ENCODE data around the gene PNMA6E.
A peak's percentile ranks its signal among the peaks of the same experiment; 100 is the strongest.

Gene PNMA6E

DNA sequence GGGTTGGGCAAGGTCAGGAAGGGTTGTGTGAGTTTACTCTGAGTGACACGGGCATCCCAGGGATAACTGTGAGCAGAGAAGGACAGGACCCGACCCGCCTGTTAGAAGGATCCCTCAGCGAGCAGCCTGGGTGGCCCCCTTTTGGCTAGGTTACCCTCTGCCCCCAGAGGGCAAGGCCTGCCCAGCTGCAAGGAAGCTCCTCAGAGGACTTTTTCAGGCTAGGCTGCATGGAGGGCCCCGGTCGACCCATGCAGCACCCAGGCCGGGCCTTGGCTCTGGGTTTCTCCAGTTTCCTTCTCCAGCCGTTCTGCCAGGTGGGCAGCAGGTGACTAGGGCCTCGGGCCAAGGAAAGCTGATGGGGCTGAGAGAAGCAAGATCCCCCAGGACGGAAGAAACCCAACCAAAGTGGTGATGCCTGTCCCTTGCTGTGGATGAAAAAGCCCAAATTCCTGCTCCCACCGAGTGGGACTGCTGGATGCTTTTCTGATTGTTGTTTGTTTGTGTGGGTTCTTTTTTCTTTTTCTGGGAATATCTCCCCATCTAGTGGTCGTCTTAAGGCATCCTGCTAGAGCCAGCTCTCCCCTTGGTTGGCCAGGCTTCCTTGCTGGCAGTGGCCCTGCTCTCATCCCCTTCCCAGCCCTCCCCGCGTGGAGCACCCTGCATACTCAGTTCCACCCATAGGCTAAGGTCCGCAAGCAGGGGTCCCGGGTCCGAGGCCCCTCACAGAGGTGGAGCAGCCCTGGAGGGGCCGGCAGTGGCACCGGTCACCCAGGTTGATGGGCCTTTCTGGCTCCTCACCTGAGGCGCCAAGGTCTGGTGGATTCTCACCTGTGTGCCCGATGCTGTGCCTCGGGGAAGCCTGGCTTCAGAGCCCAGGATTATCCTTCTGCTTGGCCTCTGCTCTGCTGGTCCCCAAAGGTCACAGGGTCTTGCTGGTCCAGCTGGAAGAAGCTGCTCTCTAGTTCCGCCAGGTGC lies 11.9 kb upstream of the PNMA6E start:
- DNase-seq (ENCODE audit: low read depth): no peak
- no peak for TF ChIP-seq MYC (IDR thresholded peaks at IDR 0.05; ENCODE audit: low read depth, low read length)
- TF ChIP-seq, protein P1, sequence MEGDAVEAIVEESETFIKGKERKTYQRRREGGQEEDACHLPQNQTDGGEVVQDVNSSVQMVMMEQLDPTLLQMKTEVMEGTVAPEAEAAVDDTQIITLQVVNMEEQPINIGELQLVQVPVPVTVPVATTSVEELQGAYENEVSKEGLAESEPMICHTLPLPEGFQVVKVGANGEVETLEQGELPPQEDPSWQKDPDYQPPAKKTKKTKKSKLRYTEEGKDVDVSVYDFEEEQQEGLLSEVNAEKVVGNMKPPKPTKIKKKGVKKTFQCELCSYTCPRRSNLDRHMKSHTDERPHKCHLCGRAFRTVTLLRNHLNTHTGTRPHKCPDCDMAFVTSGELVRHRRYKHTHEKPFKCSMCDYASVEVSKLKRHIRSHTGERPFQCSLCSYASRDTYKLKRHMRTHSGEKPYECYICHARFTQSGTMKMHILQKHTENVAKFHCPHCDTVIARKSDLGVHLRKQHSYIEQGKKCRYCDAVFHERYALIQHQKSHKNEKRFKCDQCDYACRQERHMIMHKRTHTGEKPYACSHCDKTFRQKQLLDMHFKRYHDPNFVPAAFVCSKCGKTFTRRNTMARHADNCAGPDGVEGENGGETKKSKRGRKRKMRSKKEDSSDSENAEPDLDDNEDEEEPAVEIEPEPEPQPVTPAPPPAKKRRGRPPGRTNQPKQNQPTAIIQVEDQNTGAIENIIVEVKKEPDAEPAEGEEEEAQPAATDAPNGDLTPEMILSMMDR (IDR thresholded peaks at IDR 0.05; ENCODE audit: low read depth, low read length): no peak
- TF ChIP-seq, protein P2, sequence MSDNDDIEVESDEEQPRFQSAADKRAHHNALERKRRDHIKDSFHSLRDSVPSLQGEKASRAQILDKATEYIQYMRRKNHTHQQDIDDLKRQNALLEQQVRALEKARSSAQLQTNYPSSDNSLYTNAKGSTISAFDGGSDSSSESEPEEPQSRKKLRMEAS (IDR thresholded peaks at IDR 0.05; ENCODE audit: low read depth, low read length): no peak
- TF ChIP-seq POLR2A (IDR thresholded peaks at IDR 0.05; ENCODE audit: extremely low read depth, insufficient read length): no peak
- H3K4me3 ChIP-seq (ENCODE audit: low read depth, low read length): no peak overlapping the region

DNA sequence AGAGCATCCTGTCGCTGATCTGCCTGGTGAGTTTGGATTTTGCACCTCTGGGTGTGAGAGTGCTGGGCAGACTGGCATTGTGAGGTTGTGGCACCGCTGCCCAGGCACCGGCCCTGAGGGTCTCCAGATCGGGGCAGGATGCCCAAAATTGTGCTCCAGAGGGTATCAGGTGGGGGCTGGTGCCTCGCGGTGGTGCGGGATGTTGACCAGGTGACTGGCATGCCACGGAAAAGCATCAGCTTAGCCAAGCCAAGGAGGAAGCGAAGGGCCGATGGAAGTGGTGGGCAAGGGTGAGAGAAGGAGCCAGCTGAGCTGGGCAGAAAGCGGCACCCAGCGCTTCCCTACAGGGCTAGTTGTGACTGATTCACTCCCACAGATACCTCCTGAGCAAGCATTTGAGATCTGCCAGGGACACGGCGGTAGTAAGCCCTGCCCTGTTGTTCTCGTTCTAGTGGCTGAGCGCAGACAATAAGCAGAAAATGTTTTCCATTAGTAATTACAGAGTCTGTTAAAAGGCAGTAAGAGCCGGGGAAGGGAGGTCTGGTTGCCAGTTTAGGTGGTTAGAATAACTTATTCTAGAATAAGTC lies 10.9 kb upstream of the PNMA6E start:
- TF ChIP-seq, protein P2 (IDR thresholded peaks at IDR 0.05; ENCODE audit: low read depth, low read length): no peak
- TF ChIP-seq, protein P1 (IDR thresholded peaks at IDR 0.05; ENCODE audit: low read depth, low read length): no peak
- TF ChIP-seq POLR2A (IDR thresholded peaks at IDR 0.05; ENCODE audit: extremely low read depth, insufficient read length) (no peak), MYC (IDR thresholded peaks at IDR 0.05; ENCODE audit: low read depth, low read length) (no peak)
- DNase-seq (ENCODE audit: low read depth): no peak
- no peak overlapping the region for H3K4me3 ChIP-seq (ENCODE audit: low read depth, low read length)

DNA sequence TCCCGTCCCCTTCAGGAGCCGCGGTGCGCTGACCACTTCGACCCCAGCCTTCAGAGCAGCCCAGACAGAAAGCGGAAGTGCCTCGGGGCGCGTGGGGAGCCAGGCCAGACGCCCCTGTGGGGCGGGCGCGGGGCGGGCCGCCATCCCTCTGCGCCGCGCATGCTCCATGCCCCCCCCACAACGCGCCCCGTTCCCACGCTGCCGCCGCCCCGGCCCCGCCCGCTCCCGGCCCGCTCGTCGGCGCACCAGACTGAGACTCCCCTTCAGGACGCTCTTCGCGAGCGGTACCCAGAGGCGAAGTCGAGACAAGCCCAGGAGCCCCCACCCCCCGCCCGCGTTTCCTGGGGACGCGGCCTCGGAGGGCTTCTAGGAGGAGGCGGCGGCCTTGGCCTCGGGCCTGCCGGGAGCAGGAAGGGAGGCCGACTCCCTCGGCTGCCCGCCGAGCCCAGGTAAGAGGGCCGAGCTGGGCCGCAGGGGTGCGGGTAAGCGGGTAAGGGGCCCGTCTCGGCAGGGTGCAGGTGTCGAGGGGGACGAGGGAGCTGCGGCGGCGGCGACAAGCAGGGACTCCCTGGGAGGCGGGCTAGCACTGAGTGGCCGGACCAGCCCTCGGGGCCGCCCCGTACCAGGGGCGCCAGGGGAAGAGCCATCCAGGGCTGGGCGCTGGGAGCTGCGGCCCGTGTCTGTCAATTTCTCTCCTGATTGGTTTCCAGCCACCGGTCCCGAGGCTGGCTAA lies 10.3 kb upstream of the PNMA6E start, which contains the start of gene ZFP92:
Gene ZFP92, plus strand, starts transcription at position 218 of the 733 bp plus-strand sequence. CDS start 6,851 bp downstream, outside the sequence.
- TF ChIP-seq MYC (IDR thresholded peaks at IDR 0.05; ENCODE audit: low read depth, low read length) (no peak), POLR2A (IDR thresholded peaks at IDR 0.05; ENCODE audit: extremely low read depth, insufficient read length) (no peak)
- TF ChIP-seq, protein P1 (IDR thresholded peaks at IDR 0.05; ENCODE audit: low read depth, low read length): no peak
- TF ChIP-seq, protein P2 (IDR thresholded peaks at IDR 0.05; ENCODE audit: low read depth, low read length): no peak
- DNase-seq (ENCODE audit: low read depth): peak; percentile 58
- no peak within 1 kb of the TSS for H3K4me3 ChIP-seq (ENCODE audit: low read depth, low read length)

DNA sequence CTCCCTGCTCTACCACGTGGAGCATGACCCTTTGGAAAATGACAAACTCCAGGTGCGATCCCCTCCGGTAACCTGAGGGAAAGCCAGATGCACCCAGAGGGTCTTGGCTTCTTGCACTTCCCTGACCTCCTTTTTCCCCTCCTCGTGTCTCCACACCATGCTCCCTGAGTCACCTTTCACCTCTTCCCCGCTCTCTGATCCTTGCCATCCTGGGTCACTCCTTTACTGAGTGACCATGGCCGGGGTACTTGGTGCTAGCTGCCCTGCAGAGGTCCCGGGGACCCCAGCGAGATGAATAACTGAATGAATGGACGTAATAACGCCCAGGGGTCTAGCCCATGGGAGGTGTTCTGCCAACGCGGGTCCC lies 9.7 kb upstream of the PNMA6E start:
- no peak overlapping the region for H3K4me3 ChIP-seq (ENCODE audit: low read depth, low read length)
- DNase-seq (ENCODE audit: low read depth): no peak
- TF ChIP-seq, protein P2 (IDR thresholded peaks at IDR 0.05; ENCODE audit: low read depth, low read length): no peak
- TF ChIP-seq, protein P1 (IDR thresholded peaks at IDR 0.05; ENCODE audit: low read depth, low read length): no peak
- TF ChIP-seq POLR2A (IDR thresholded peaks at IDR 0.05; ENCODE audit: extremely low read depth, insufficient read length) (no peak), MYC (IDR thresholded peaks at IDR 0.05; ENCODE audit: low read depth, low read length) (no peak)

DNA sequence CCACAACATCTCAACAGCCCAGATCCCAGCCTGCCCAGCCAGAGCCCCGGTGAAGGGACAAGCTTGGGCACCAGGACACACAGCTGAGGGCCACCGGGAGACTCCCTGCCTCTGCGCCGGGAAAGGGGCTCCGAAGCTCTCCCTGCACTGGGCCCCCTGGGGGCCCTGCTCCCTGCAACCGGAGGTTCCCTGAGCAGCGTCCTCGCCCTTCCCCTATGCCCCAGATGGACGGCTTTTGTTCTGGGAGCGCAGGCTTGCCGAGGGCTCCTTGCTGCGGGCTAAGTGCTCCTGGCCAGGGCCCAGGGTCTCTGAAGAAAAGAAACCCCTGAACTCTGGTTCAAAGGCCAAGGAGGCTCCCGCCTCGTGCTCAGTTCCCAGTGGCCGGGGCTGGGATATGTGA lies 9.2 kb upstream of the PNMA6E start:
- TF ChIP-seq, protein P1 (IDR thresholded peaks at IDR 0.05; ENCODE audit: low read depth, low read length): no peak
- TF ChIP-seq, protein P2 (IDR thresholded peaks at IDR 0.05; ENCODE audit: low read depth, low read length): no peak
- TF ChIP-seq MYC (IDR thresholded peaks at IDR 0.05; ENCODE audit: low read depth, low read length): no peak
- TF ChIP-seq POLR2A (IDR thresholded peaks at IDR 0.05; ENCODE audit: extremely low read depth, insufficient read length): no peak
- DNase-seq (ENCODE audit: low read depth): no peak
- H3K4me3 ChIP-seq (ENCODE audit: low read depth, low read length): no peak overlapping the region
